Measurements from ENCODE around the gene LMCD1.

DNA sequence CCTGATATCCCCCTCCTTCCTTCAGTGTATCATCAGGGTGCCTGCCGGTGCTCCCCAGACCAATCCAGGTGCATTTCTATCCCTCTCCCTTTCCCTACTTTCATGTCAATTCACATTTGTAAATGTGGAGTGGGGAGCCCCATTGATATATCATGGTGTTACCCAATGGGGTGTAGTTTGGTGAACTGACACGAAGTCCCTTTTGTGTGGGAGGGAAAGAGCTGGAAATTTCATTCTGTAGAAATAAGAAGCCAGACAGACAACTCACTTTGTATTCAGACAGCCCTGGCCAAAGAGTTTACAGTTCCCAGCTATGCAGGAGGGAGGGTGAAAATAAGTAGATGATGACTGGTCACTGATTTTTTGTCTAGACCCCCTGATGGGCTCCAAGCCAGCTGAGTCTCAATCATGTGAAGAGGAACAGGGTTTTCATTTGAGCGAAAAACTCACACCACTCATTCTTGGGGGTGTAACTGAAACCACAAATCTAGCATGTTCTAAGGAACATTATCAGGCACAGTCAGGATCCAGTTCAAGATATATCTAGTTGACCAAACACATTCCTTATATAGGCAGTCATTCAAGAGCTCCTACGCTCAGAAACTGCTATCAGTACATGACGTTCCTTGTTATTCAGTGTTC, 58.9 kb downstream of the LMCD1 start:
- TF ChIP-seq, protein P1, sequence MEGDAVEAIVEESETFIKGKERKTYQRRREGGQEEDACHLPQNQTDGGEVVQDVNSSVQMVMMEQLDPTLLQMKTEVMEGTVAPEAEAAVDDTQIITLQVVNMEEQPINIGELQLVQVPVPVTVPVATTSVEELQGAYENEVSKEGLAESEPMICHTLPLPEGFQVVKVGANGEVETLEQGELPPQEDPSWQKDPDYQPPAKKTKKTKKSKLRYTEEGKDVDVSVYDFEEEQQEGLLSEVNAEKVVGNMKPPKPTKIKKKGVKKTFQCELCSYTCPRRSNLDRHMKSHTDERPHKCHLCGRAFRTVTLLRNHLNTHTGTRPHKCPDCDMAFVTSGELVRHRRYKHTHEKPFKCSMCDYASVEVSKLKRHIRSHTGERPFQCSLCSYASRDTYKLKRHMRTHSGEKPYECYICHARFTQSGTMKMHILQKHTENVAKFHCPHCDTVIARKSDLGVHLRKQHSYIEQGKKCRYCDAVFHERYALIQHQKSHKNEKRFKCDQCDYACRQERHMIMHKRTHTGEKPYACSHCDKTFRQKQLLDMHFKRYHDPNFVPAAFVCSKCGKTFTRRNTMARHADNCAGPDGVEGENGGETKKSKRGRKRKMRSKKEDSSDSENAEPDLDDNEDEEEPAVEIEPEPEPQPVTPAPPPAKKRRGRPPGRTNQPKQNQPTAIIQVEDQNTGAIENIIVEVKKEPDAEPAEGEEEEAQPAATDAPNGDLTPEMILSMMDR (IDR thresholded peaks at IDR 0.05; ENCODE audit: insufficient read depth, low read length, poor library complexity, severe bottlenecking), result no peak
- no peak for TF ChIP-seq EZH2phosphoT487 (conservative IDR thresholded peaks at IDR 0.05; ENCODE audit: low read length)
